Measurements from ENCODE around the gene CD28.
"Not testable (repeated sequence)": the region's sequence is repeated elsewhere in the genome, so short reads cannot be mapped to it uniquely, and the experiment has no call there.

The CD28 gene

DNA sequence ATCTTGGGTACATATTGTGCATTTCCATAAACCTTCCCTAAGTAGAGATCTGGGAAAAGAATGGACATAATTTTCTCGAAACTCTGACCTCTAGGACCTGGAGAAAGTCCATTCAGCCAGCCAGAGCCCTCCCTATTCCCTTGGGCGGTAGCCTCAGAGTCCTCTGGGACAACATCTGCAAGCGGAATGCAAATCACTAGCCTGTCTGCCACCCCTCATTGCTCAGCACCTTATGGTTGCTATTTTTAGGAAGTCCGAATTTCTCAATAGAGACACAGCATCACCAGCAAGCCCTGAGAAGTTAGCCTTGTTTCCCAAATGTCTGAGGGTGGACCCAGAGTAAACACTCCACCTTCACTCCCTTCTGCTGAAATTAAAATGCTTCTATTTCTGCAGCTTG, 17.6 kb upstream of the CD28 start:
- no peak for DNase-seq

DNA sequence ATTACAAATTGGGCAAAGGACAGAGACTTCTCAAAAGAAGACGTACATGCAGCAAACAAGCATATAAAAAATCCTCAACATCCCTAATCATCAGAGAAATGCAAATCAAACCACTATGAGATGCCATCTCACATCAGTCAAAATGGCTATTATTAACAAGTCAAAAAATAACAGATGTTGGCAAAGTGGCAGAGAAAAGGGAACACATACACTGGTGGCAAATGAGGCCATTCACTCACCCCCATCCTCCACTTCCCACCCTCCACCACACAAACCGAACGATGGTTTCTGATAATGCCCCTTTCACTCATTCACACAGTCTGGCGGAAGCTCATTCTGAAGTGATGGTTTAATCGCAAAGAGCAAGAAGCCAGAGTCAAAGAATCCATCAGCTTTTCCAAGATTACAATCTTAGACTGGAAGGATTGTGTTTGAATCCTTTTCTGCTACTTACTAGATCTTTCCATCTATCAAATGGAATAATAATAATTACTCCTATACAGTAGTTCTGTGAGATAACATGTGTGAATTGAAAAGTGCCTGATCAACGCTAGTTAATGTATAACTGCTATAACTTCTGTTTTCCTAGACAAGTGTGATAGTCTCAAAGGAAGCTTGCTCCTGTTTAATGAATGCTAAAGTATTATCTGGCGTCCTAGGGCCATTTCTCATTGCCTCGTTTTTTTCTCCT, 16.9 kb upstream of the CD28 start:
- DNase-seq: peak; percentile 22

GRCh38 chr2:203690117-203690431, 16.4 kb upstream of the CD28 start:
- DNase-seq: no peak

DNA sequence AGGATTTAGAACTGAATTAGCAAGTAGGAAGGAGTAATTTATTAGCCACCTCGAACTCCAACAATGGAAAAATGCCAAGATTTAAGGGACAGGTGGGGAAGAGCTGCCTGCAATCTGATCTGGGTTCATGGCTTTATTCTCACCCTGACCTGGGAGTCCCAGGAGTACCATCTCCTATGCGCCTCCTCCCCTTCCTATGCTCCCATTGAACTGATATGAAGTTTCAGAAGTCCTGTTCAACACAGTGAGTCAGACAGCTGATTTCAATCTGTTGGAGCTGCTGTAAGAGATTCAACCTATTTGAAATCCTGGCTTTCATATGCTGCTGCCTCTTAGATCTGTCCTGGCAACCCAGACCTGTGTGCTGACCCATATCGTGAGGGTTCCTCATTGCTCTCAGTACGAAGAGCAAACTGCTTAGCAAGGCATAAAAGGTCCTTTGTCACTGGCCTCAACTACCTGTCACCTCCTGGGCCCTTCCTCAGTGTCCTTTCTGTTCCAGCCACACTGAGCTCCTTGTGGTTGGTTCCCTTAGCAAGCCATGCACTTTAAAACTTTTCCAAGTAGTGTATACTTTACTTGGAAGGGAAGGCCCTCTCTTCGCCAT, 15.9 kb upstream of the CD28 start:
- DNase-seq: no peak

DNA sequence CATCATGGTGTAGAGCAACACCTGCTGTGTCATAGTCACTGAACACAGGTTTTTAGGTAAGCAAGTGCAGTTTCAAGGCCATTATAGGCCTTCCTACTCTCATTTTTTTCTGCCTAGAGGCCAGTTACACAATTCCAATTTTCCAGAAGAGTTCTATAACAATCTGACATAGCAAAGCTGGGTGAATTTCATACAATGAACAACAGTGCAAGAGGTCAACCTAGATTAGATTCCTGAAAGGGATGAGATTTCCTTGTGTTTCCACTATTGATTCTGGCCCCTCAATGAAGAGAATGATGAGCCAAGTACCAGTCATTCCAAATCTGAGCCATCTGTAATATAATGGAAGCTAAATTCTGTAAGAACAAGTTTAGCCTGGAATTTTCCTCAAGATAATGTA, 15.3 kb upstream of the CD28 start:
- no peak for DNase-seq

DNA sequence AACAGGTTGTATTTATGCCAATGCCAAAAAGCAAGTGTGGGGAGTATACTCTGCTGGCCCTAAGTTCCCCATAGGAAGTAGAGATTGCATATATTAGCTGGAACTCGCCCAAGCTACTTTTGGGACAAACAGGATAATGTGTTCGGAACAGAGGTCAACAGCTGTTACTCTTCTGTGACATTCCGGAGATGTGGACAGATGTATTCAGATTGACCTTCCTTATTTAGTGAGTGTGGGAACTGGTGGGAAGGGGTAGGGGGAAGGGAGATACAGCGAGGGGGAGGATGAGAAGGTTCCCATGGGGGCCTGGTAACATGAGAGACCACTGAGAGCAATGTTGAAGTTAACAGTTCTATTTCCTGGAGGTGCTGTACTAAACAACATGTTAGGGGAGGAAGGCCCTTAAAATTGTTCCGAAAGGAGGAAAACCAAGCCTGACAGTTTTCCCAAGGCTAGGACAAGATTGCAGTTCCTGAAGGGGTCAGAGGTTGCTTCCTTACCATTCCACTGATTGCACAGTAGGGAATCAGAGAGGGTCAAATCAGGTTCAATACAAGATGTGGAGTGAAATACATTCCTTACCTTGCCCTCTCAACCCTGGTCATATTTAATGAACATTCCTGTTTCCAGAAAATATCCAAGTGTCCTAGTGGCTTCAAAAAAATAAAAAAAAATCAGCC, 14.3 kb upstream of the CD28 start:
- no peak for DNase-seq

GRCh38 chr2:203693242-203693879, 13.1 kb upstream of the CD28 start:
- no peak for DNase-seq

- DNase-seq: no peak
These were observed 12.2 kb upstream of the CD28 start for GRCh38 chr2:203694191-203694590.

DNA sequence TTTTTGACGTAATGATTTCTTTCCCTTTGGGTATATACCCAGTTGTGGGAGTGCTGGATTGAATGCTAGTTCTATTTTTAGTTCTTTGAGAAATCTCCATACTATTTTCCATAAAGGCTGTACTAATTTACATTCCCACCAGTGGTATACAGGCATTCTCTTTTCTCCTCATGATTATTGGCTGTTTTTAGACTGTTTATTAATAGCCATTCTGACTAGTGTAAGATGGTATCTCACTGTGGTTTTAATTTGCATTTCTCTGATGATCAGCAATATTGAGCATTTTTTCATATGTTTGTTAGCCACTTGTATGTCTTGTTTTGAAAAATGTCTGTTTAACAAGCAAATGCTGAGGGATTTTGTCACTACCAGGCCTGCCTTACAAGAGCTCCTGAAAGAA, 9.2 kb upstream of the CD28 start:
- DNase-seq: no peak

DNA sequence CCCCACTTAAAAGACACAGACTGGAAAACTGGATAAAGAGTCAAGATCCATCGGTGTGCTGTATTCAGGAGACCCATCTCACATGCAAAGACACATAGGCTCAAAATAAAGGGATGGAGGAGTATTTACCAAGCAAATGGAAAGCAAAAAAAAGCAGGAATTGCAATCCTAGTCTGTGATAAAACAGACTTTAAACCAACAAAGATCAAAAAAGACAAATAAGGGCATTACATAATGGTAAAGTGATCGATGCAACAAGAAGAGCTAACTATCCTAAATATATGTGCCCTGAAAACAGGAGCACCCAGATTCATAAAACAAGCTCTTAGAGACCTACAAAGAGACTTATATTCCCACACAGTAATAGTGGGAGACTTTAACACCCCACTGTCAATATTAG, 8.7 kb upstream of the CD28 start:
- DNase-seq: not testable (repeated sequence)

DNA sequence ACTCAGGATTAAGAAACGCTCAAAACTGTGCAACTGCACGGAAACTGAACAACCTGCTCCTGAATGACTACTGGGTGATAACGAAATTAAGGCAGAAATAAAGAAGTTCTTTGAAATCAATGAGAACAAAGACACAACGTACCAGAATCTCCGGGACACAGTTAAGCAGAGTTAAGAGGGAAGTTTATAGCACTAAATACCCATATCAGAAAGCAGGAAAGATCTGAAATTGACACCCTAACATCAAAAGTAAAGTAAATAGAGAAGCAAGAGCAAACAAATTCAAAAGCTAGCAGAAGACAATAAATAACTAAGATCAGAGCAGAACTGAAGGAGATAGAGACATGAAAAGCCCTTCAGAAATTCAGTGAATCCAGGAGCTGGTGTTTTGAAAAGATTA, 8.0 kb upstream of the CD28 start:
- DNase-seq: not testable (repeated sequence)

DNA sequence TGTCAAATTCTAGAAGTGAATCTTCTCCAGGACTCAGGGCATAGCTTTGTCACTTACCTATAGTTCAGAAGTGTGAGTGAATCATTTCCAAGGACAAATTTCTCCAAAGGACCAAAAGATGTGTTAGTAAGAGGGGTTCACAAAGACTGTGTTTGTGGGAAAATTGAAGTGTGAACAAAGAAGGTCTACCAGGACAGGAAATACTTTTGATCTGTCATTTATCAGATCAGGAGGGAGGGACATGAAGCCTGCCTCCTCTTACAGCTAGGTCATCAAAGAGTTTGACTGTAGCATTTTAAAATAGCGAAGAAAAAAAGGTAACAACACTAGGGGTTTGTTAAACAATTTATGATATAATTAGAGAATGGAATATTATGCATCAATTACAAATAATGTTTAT, 2.0 kb upstream of the CD28 start:
- DNase-seq: peak; percentile 40

- DNase-seq: peak; percentile 69
These were observed 1.3 kb upstream of the CD28 start for GRCh38 chr2:203705178-203705577.

- peak; percentile 56 for DNase-seq
These were observed 1.1 kb downstream of the CD28 start for GRCh38 chr2:203707530-203707929.

DNA sequence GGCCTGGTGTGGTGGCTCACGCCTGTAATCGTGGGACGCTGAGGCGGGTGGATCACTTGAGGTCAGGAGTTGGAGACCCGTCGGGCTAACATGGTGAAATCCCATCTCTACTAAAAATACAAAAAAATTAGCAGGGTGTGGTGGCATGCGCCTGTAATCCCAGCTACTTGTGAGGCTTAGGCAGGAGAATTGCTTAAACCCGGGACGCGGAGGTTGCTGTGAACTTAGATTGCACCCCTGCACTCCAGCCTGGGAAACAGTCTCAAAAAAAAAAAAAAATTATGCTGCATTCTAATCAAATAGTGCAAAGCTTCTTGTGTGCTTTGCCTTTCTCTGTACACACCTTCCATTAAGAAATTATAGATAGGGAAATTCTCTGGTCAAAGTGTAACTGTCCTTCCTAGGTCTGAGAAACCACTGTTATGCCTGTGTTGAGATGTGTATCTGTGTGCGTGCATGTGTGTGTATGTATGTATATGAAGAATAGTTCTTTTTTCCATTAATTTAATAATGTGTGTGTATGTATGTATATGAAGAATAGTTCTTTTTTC, 2.5 kb downstream of the CD28 start:
- no peak for DNase-seq

GRCh38 chr2:203709416-203710040, 3.1 kb downstream of the CD28 start:
- DNase-seq: no peak

GRCh38 chr2:203710226-203710625, 3.8 kb downstream of the CD28 start:
- DNase-seq: no peak

DNA sequence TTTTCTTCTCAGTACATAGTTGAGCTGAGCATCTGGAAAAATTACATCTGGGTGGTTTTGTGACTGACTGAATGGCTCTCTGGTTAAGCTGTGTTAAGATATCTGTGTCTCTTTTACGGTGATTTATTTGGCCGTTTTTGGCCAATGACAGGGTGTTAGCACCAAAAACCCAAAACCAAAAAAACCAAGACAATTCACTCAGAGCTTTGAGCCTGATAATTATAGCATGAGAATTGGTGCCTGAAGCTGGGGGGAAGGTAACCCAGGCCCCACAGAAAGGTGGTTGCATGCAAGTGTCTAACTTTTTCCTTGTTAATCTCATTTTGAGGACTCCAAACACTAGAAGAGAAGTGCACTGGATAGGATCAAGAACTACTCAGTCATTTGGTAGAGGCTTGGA, 4.5 kb downstream of the CD28 start:
- no peak for DNase-seq

GRCh38 chr2:203711399-203711798, 5.0 kb downstream of the CD28 start:
- DNase-seq: peak; percentile 33

DNA sequence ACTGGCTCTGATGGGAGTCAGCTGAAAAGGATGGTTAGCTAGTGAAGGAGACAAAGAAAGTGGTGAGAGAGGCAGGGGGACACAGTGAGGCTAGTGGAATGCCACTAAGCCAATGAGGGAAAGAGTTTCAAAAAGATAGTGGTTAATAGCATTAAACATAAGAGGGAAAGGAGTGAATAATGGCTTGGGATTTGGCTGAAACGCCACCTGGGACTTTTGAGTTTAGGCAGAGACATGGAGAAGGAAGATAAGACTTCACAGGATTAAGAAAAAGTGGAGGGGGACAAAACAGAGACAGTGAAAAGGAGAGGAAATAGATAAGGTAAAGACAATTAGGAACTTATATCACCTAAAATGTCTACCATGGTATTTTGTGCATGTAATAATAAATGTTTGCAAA, 6.9 kb downstream of the CD28 start:
- no peak for DNase-seq

DNA sequence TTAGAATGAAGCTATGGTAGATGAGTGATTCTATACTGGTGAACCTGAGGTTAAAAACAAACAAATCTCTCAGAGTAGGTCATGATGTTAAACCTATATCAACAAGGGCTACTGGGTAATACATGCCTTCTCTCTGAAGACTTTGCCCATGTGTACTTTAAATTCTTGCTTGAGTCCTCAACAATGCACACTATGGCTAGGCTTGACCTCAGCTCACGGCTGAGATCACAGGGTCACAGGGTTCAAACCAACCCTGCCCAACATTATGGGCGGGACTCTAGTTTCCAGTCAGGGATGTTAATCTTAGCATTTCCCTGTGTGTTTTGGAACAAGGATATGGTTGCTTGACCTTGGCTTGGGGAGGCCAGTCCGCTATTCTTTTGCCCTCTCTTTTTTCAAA, 7.7 kb downstream of the CD28 start:
- DNase-seq: no peak

- no peak for DNase-seq
These were observed 9.3 kb downstream of the CD28 start for GRCh38 chr2:203715744-203716143.

GRCh38 chr2:203718087-203718486, 11.6 kb downstream of the CD28 start:
- peak; percentile 85 for DNase-seq

Data from CD4-positive, alpha-beta T cell treated with Interleukin-21 for 1 hour (primary cell).